Measurements from ENCODE around the gene ZNF565.
"Not testable (repeated sequence)": the region's sequence is repeated elsewhere in the genome, so short reads cannot be mapped to it uniquely, and the experiment has no call there.

The ZNF565 gene

DNA sequence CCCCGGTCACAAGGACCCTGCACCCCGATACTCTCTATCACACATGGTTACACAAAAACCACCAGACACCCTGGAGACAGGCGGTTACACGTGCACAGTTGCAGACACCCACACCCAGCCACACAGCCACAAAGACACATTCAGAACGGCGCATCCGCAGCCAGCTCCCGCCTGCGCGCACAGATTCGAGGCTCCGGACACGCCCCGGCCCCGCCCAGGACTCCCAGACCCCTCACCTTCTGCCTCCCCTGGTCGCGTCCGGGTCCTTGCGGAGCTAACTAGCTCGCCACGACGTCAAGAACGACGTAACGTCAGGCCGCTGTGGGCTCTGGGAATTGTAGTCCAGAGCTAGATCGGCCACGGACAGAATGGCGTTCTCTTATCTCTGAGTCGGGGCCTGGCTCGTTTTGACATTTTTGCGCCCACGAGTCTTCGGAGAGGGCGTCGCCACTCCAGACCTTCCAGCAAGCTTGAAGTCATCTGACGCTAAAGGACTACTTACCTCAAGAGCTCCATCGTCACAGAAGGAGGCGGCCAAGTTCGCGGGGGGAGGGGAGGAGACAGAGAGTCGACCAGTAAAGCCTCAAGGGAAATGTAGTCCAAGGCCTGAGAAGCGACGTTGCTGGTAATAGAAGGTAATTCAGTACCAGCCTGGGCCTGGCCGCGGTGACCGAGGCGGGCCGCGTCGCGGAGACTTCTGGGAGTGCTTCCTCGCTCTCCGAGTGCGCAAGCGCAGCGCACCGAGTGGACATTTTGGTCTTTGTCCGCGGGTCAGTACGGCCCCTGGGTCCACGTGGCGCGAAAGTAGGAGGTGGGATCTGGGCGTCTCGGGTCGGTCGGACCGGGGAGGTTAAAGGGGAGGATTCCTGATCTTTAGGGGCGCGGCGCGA is at the start of gene ZNF565, which contains the start of gene ZNF146:
Gene ZNF565, minus strand, starts transcription at position 280 of the 890 bp plus-strand sequence. CDS start 12,680 bp downstream, outside the sequence.
Gene ZNF146, plus strand, starts transcription at position 721 of the 890 bp plus-strand sequence. CDS start 21,335 bp downstream, outside the sequence.
- in situ Hi-C loops (cut with MboI; ENCODE audit: low sequenced_read_pairs): no loop called here

DNA sequence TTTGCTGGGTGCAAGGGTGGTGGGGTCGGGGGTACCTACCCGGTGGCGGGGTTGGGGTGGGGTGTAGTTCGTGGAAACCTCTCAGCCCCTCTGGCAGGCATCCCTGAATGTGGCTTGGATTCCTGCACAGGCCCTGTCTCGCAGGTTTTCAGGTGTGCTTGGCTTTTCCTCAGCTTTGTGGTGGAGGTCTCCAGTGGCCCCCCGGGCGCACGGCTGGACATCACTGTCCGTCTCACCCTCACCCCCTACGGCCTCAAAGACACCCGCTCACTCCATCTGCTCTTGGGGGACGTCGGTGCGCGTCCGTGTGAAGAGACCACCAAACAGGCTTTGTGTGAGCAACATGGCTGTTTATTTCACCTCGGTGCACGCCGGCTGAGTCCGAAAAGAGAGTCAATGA is 44.7 kb upstream of the ZNF565 start:
- in situ Hi-C loops (cut with MboI; ENCODE audit: low sequenced_read_pairs): no loop called here

DNA sequence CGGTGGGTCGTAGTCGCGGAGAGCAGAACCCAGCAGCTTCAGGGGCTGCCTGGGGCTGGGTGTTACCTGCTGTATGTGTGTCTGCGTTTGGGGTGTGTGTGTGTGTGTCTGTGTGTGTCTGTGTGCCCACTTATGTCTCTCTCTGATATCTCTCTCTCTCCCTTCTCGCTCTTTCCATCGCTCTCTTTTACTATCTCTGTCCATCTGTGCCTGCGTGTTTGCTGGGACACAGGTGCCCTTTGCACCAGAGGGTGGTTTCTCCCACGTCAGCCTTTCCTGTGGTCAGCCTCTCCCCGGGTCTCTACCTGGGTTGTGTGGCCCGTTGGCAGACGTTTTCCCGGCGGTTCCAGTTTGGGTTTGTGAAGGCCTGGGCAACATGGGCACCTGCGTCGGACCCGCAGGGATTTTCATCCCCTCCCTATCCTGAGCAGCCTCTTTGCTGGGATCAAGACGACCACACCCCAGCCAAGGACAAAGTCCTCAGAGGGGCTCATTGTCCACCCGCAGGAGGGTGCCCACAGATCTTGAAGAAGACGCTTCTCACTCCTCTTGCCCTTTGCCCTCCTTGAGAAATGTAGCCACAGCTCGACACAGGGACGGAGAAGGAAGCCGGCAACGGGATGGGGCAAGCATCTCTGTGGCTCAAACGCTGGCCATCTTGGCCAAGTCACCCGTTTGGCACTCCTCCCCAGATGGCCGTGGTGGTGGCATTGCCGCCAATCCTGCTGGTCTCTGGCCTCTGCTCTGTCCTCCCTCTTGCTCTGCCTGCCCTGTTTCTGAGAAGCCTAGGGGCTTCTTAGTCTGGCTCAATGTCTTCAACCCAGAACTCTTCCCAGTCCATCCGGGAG is 43.8 kb upstream of the ZNF565 start:
- in situ Hi-C loops (cut with MboI; ENCODE audit: low sequenced_read_pairs): no loop called here

DNA sequence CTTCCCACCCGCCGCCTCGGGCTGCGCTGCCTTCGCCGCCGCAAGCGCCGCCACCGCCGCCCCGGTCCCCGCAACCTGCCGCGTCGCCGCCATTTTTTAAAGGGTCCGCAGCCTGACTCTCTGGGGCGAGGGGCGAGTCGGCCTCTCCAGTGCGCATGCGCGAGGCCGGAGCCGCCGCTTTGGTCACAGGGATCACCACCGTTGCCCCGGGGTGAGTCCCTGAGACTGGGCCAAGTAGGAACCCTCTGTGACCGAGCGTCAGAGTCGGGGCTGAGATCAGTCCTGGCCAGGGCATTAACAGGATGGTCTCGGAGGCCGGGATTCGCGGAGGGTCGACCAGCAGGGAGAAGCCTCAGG is 43.0 kb upstream of the ZNF565 start:
- in situ Hi-C loops (cut with MboI; ENCODE audit: low sequenced_read_pairs): no loop called here

DNA sequence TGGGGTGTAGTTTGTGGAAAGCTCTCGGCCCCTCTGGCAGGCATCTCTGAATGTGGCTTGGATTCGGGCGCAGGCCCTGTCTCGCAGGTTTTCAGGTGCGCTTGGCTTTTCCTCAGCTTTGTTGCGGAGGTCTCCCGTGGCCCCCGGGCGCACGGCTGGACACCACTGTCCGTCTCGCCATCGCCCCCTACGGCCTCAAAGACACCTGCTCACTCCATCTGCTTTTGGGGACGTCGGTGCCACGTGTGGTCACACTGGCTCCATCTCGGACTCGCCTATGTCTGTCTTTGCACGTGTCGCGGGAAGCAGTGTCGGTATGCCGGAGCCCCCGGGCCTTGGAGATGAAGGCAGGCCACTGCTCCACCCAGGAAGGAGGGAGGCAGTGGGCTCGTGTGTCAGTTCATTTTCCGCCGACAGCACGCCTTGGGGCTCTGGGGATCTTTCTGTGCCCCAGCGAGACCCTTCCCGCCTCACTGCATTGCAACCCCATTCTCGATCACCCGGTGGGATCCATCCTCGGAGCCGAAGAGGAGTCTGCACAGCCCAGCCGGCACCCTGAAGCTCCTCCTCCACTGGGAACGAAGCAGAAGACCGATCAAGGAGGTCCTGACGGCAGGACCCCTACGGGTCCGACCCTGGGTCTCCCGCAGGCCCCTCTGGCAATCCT is 42.5 kb upstream of the ZNF565 start:
- in situ Hi-C loops (cut with MboI; ENCODE audit: low sequenced_read_pairs): no loop called here

DNA sequence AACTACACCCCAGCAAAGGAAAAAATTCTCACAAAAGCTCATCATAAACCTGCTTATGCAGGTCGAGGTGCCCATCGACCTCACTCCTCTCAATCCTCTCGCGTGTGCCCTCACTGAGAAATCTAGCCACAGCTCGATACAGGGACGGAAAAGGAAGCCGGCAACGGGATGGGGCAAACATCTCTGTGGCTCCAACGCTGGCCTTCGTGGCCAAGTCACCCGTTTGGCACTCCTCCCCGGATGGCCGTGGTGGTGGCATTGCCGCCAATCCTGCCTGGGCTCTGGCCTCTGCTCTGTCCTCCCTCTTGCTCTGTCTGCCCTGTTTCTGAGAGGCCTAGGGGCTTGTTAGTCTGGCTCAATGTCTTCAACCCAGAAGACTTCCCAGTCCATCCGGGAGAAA is 41.6 kb upstream of the ZNF565 start:
- in situ Hi-C loops (cut with MboI; ENCODE audit: low sequenced_read_pairs): no loop called here

DNA sequence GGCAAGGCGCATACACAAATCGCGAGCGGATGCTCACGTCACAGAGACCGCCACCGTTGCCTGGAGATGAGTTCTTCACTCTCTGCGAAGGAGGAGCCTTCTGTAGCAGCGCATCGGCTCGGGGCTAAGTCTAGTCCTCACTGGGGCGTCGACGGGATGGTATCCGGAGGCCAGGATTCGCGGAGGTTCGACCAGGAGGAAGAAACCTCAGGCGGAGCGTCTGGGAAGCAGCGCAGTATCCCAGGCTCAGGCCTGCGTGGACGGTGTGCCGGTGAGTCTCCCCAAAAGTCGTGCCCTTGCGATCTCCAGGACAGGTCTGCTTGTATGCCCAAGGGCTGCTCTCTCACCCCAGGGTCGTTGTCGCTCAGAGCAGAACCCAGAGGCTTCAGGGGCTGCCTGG is 40.9 kb upstream of the ZNF565 start:
- in situ Hi-C loops (cut with MboI; ENCODE audit: low sequenced_read_pairs): no loop called here

DNA sequence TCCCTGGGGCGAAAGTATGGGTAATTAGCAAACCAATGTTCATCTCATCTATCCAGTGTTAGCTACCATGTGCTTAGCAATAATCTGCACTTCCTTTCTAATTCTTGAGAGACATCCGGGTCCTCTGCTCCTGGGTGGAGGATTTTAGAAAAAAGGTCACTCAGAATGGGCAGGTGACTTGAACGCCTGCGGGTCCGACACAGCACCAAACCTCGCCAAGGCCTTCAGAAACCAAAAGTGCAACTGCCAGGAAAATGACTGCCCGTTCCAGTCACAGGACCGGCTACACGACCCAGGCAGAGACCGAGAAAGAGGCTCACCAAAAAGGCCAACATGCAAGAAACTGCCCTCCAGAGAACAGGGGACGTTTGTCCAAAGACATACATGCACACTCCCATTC is 40.4 kb upstream of the ZNF565 start:
- in situ Hi-C loops (cut with MboI; ENCODE audit: low sequenced_read_pairs): no loop called here

DNA sequence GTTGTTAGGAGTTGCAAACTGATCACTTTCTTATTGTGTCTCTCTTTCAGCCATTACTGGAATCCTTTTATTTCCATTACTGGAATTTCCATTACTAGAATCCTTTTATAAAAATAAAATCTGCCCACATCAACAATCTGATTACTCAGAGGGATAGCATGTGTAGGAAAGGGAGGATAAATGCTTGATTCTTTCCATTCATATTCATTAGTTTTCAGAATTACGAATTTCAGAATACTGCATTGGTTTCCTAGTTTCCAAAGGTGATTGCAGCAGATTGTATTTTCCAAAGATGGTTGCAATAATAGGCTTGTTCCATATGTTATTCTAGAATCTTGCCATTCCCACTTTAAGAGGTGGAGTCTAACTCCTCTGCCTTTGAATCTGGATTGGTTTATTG is 37.6 kb upstream of the ZNF565 start:
- in situ Hi-C loops (cut with MboI; ENCODE audit: low sequenced_read_pairs): no loop called here

DNA sequence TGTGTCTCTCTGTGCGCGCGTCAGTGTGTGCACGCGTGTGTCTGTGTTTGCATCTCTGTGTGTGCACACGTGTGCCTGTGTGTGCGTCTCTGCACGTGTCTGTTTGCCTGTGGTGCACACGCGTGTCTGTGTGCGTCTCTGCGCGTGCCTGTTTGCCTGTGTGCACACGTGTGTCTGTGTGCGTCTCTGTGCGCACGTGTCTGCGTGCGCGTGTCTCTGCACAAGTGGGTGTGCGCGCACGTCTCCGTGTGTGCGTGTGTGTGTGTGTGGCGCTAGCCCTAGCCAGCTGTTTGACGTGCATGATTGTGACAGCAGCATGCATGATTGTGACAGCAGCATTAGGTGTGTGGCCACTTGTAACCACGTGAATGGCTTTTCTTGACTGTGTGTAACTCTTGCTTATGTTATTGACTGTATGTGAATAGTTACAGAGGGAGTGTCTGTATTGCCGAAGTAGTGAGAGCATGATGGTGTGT is 31.6 kb upstream of the ZNF565 start:
- in situ Hi-C loops (cut with MboI; ENCODE audit: low sequenced_read_pairs): no loop called here

DNA sequence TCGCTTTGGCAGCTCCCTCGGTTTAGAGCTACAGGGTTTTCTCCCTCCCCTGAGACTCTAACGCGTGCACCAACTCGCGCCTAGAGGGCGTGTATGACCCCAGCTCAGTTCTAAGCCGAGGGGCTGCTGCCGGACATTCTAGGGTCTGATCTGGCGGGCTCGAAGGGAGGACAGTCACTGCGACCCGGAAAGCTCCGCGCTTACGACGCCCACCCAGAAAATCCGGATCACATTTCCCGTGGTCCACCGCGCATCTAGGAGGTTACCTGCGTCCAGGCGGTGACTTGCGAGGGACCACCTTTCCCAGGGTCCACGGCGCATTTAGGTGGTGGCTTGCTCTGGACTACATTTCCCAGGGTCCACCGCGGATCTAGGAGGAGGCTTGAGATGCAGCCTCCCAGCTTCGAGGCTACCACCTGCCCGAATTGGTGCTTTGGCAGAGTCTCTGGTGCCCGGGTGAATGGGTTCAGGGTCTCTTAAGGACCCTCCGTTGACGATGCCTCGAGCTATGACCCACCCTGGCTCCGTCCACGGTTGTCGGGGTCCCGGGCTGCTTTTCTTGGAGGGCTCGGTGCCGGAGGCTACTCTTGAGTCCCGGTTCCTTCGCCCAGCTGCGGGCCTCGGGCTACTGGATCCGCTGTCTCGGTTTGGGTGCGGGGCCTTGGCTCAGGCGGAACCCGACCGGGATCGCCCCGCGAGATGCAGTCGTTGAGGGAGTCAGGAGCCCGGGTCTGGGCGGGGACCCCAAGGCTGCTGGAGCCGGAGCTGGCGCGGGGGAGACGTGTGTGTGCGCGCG is 30.9 kb upstream of the ZNF565 start:
- in situ Hi-C loops (cut with MboI; ENCODE audit: low sequenced_read_pairs): no loop called here

DNA sequence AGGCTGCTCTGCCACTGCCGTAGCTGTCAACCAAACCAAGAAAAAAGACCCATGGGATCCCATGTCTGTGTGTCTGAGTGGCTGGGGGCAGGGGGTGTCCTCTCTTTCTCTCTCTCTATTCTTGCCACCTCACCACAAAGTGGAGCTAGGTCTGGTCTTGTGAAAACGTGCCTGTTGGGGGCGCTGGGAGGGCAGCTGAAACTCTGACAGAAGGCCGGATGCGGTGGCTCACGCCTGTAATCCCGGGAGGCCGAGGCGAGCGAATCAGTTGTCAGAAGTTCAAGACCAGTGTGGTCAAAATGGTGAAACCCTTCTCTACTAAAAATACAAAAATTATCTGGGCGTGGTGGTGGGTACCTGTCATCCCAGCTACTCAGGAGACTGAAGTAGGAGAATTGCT is 29.6 kb upstream of the ZNF565 start:
- in situ Hi-C loops (cut with MboI; ENCODE audit: low sequenced_read_pairs): no loop called here

DNA sequence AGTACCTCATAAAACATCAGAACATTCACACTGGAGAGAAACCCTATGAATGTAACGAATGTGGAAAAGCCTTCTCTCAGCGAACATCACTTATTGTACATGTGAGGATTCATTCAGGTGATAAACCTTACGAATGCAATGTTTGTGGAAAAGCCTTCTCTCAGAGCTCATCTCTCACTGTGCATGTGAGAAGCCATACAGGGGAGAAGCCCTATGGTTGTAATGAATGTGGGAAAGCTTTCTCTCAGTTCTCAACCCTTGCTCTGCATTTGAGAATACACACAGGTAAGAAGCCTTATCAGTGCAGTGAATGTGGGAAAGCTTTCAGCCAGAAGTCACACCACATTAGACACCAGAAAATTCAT is 22.5 kb upstream of the ZNF565 start:
- in situ Hi-C loops (cut with MboI; ENCODE audit: low sequenced_read_pairs): no loop called here

DNA sequence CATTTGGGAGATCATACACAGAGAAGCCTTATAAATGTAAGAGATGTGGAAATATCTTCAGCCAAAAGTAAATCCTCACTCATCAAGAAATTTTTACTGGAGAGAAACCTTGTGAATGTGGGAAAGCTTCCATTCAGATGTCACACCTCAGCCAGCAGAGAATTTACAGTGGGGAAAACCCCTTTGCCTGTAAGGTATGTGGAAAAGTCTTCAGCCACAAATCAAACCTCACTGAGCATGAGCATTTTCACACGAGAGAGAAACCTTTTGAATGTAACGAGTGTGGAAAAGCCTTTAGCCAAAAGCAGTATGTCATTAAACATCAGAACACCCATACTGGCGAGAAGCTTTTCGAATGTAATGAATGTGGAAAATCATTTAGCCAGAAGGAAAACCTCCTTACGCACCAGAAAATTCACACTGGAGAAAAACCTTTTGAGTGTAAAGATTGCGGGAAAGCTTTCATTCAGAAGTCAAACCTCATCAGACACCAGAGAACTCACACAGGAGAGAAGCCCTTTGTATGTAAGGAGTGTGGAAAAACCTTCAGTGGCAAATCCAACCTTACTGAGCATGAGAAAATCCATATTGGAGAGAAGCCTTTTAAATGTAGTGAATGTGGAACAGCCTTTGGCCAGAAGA is 22.0 kb upstream of the ZNF565 start:
- in situ Hi-C loops (cut with MboI; ENCODE audit: low sequenced_read_pairs): no loop called here

DNA sequence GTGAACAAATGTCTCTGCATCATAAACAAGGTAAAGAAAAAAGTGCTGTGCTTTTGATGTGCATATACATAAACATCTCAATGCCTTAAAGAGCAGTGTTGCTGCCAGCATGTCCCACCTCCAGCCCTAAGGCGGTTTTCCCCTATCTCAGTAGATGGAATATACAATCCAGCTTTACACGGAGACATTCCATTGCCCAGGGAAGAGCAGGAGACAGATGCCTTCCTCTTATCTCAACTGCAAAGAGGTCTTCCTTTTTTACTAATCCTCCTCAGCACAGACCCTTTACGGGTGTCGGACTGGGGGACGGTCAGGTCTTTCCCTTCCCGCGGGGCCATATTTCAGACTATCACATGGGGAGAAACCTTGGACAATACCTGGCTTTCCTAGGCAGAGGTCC is 19.2 kb upstream of the ZNF565 start:
- in situ Hi-C loops (cut with MboI; ENCODE audit: low sequenced_read_pairs): not testable (repeated sequence)

DNA sequence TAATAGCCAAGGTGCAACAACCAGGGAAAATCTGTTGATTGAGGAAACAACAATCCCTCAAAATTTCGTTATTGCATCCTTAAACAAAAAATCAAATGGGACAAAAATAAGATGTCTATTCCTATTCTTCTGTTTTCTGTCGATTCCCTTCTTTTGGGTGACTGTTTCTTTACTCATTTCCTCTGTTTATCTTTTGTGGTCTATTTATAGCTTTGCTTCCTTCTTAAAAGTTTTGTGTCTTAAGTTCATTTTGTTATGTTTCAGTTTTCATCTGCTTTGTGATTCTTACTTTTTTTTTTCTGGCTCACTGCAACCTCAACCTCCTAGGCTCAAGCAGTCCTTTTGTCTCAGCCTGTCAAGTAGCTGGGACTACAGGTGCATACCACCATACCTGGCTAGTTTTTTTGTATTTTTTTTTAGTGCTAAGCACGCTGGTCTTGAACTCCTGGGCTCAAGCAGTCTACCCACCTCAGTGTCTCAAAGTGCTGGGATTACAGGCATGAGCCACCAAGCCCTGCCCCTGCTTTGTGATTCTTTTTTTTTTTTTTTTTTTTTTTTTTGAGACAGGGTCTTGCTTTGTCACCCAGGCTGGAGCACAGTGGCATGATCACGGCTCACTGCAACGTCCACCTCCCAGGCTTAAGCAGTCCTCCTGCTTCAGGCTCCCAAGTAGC is 10.9 kb upstream of the ZNF565 start:
- in situ Hi-C loops (cut with MboI; ENCODE audit: low sequenced_read_pairs): no loop called here

DNA sequence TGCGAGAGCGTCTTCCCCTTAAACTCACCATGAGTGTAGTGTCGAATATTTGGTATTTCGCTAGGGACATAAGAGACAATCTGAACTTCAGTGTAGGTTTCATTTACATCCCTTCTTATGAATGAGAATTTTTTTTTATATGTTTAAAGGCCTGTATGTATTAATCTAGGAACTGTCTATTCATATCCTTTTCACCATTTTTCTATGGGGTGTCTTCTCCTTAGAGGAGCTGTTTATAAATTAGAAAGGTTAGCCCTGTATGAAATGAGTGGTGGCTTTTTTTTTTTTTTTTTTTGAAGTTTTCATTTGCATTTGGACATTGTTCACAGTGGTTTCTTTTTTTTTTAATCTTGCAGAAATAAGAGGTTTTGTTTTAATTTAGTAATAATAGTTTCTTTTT is 8.0 kb upstream of the ZNF565 start:
- in situ Hi-C loops (cut with MboI; ENCODE audit: low sequenced_read_pairs): no loop called here

DNA sequence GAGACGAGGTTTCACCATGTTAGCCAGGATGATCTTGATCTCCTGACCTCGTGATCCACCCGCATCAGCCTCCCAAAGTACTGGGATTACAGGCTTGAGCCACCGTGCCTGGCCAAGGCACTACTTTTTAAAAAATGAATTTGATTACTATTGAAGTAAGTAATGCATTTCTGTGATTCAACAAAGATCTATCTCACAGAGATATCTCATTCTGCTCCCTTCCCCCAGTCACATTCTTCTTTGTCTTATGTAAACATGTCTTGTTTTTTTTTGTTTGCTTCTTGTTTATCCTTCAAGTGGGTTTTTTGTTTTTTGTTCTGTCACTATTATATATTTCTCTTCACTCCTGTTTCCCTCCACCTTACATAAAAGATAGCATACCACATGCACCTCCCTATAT is 7.0 kb upstream of the ZNF565 start:
- in situ Hi-C loops (cut with MboI; ENCODE audit: low sequenced_read_pairs): no loop called here

Data from HL-60/S4 treated with phorbol 12-myristate 13-acetate at 8.2 ng/mL for 4 days and 3 days (cell line).